Muscle of back (tissue), 13 donors: ENCODE data around the gene C1orf105. TPM values are rescaled to one million over a fixed set of nuclear protein-coding genes. Genes with fewer than 3 reads are reported as not detected.
"Not testable (repeated sequence)": the region's sequence is repeated elsewhere in the genome, so short reads cannot be mapped to it uniquely, and the experiment has no call there.

Experiments
- DNase-seq, 3 donors: peaks; one replicate each; pipeline versions ENCODE4 v3.0.0 to v3.0.0-alpha.2; 2013
- long read RNA-seq, 9 donors: transcript quantifications; one replicate each; lab custom pipeline, GENCODE V29; 2026
- polyA plus RNA-seq, 10 donors: library from polyadenylated mRNA; unstranded; fragments of 120-200 nt; gene quantifications; one replicate each; pipeline ENCODE4 v1.2.1, GENCODE V29; 2013; ENCODE audit not compliant: insufficient read length in 10 of 10

Gene C1orf105, protein sequence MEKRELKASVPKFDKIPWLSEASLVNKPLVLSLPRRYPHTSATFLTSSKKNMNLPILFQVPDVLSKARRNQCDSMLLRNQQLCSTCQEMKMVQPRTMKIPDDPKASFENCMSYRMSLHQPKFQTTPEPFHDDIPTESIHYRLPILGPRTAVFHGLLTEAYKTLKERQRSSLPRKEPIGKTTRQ
- 100 to 1,000 TPM in 5 of 10 donors, 10 to 100 TPM in 5; 65.5 to 154 (median 104) TPM for polyA plus RNA-seq
- long read RNA-seq, donor 1, transcript C1orf105-201 (5 exons, 888 nt), result major isoform, 66 of 98 reads
- long read RNA-seq, donor 1, partial matches to known transcripts, result 7 of 98 reads
- long read RNA-seq, donor 1, other reads (novel, unspliced or antisense), result 25 of 98 reads
- long read RNA-seq, donor 2, transcript C1orf105-201 (5 exons, 888 nt), result major isoform, 42 of 53 reads
- long read RNA-seq, donor 2, partial matches to known transcripts, result 0 of 53 reads
- long read RNA-seq, donor 2, other reads (novel, unspliced or antisense), result 11 of 53 reads
- long read RNA-seq, donor 3, result 0 reads
- long read RNA-seq, donor 4, transcript C1orf105-201 (5 exons, 888 nt), result major isoform, 50 of 71 reads
- long read RNA-seq, donor 4, partial matches to known transcripts, result 12 of 71 reads
- long read RNA-seq, donor 4, other reads (novel, unspliced or antisense), result 9 of 71 reads
- long read RNA-seq, donor 5, transcript C1orf105-201 (5 exons, 888 nt), result major isoform, 82 of 120 reads
- long read RNA-seq, donor 5, partial matches to known transcripts, result 16 of 120 reads
- long read RNA-seq, donor 5, other reads (novel, unspliced or antisense), result 22 of 120 reads
- long read RNA-seq, donor 6, transcript C1orf105-201 (5 exons, 888 nt), result major isoform, 44 of 69 reads
- long read RNA-seq, donor 6, partial matches to known transcripts, result 7 of 69 reads
- long read RNA-seq, donor 6, other reads (novel, unspliced or antisense), result 18 of 69 reads
- long read RNA-seq, donor 7, transcript C1orf105-201 (5 exons, 888 nt), result major isoform, 31 of 44 reads
- long read RNA-seq, donor 7, partial matches to known transcripts, result 13 of 44 reads
- long read RNA-seq, donor 7, other reads (novel, unspliced or antisense), result 0 of 44 reads
- long read RNA-seq, donor 8, transcript C1orf105-201 (5 exons, 888 nt), result major isoform, 32 of 57 reads
- long read RNA-seq, donor 8, partial matches to known transcripts, result 10 of 57 reads
- long read RNA-seq, donor 8, other reads (novel, unspliced or antisense), result 15 of 57 reads
- long read RNA-seq, donor 9, transcript C1orf105-201 (5 exons, 888 nt), result major isoform, 5 of 5 reads
- long read RNA-seq, donor 9, partial matches to known transcripts, result 0 of 5 reads
- long read RNA-seq, donor 9, other reads (novel, unspliced or antisense), result 0 of 5 reads

DNA sequence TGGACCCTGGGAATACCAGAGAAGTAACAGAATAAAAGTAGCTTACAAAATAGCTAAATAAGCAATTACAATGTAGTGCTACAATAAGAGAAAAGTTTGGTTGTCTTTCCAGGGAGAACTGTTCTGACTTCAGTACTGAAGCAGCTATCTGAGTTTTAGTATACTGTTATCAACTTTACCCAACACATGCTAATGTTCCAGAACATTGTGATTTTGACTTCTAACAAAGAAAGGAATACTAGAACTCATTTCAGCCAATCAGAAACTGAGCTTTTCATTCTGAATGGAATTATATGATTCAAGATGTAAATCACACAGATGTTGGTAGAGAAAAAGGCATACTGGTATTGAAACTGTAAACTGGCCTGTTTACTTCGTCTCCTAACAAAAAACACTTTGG, at the start of gene C1orf105:
Gene C1orf105, plus strand, starts transcription at position 301 of the 400 bp plus-strand sequence. CDS start 201 bp downstream, outside the sequence.
- no peak for DNase-seq

DNA sequence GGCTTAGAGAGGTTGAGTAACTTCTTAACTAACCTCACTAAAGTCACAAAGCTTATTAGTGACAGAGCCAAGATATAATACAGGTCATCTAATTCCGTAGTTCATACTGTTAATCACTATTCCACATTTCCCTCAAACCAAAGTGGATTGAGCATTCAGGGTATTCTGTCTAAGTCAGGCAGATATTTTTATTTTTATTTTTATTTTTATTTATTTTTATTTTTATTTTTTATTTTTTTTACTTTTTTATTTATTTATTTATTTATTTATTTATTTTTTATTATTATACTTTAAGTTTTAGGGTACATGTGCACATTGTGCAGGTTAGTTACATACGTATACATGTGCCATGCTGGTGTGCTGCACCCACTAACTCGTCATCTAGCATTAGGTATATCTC, 48.8 kb upstream of the C1orf105 start:
- not testable (repeated sequence) for DNase-seq

DNA sequence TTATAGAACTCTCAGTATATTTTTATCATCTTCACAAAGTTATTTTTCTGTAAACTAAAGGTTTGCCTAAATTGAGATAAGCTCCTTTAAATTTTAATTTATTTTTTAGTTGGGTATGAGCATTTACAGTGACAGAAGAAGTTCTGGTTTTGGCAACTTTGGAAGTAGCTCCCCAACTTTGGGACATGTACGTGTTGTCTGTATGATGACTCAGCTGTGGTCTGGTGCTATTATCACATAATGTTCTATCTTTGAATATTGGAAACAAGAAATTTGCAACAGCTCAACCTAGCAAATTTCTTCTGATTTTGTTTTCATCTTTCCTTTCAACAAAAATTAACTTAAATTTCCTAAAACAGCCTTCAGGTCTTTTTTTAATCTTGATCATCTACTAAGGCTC, 46.6 kb upstream of the C1orf105 start:
- DNase-seq, result no peak

DNA sequence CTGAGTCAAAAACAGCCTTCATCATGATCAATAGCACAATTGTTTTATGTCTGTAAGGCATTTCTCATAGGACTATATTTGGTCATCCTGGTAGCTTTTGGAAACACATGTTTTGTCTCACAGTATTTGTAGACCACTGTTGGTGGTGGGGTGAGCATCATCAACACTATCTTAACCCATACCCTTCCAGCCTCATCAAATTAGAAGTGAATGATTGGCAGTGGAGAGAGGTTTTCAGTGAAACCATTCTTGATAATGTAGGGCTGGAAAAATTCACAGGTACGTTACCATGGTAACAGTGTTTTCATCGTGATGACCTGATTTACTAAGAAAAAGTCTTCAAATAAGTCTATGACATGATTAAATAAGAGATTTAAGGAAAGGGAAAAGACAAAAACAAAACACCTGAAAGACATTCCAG, 45.3 kb upstream of the C1orf105 start:
- DNase-seq, result no peak

DNA sequence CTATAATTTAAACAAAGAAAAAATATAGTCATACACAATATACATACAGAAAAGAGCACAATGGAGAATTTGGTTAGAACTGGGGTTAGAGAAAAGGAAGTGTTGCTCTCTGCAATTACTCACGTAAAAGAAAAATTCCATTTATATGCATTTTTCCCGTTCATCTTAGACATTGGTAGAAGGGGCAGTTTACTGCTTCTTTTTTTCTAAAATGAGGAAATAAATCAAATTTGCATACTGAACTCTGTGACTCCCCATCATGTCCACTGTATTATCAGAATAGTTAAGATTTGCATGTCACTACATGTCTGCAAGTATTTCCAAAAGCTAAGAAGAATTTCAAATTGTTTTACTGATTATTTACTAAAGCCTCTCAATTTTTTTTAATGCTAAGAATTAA, 44.1 kb upstream of the C1orf105 start:
- DNase-seq, result no peak

DNA sequence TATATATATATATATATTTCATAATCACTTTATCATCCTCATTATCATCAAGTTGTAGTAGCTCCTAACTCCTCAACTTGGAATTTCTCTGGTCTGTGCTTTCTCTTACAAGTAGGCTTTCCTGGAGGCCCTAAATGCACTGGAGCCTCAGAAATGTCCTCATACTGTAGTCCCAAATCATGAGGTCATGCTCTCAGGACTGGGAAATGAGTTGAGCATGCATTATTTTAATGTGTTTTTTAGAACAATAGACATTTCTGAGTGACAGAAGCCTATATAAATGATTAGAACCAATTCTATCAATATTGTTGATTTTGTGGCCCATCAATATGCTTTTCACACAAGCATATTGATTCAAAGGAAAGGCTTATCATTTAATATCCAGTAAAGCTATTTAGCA, 42.9 kb upstream of the C1orf105 start:
- peak in 1 of 3 donors; percentile 56 for DNase-seq

DNA sequence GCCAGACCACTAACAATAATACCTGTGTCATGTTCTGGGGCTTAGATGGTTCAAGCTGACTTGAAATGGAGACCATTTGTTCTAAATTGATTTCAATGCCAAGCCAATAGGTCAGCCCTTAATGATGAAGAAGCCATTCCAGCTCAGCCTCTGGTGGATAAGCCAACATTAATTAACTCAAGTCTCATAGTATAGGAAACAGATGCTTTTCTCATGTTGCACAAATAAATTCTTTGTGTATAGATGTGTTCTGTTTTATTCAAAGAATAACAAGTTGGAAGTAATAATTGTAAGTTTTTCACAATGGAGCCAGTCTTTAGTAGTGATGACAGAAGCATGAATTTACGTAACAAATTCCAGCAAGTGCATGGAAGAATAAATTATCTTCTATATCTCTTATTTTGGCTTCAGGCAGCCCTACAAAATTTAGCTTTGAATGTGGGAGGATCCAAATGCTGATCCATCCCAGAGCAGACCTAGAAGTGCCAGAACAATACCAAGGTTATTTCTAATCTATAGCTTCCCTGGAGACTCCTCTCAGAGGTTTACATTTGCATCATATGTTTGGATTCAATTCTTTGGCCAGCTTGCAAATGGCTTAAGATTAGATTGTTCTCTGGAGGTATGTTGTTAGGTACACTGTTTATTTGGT, 42.2 kb upstream of the C1orf105 start:
- DNase-seq, result peak; percentile 39 to 88 (median 73)

DNA sequence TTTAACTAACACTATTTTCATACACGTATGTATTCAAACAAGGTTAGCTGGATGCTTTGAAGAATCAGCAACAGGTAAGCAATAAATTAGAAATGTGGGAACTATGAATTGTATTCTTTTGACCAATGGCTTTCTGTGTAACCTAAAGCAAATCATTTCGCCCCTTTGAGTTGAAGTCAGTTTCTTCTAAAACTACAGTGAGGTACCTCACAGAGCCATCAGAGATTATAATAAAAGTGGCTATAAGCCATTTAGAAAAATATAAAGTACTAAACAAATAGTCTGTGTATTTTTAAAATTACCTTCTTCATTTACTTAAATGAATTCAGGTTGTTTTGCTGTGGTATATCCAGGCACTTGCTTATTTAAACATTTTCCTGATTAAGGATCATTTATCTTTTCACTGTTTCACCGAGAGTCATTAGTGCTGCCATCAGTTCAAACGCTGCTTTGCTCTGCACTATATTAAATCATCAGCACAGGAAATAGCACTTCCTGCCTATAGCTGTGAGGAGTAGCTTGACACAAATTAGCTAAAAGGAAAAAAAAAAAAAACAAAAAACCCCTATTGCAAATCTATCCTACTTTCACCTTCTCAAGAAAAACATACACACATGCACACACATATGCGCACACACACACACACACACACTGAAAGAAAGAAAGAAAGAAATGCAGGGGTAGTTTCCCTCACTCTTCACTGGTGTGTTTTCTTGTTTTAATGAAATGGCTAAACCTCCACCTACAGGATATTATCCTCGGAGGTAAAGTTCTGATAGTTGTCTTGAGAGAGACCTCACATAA, 39.8 kb upstream of the C1orf105 start:
- peak in 2 of 3 donors; percentile 40 to 70 for DNase-seq

DNA sequence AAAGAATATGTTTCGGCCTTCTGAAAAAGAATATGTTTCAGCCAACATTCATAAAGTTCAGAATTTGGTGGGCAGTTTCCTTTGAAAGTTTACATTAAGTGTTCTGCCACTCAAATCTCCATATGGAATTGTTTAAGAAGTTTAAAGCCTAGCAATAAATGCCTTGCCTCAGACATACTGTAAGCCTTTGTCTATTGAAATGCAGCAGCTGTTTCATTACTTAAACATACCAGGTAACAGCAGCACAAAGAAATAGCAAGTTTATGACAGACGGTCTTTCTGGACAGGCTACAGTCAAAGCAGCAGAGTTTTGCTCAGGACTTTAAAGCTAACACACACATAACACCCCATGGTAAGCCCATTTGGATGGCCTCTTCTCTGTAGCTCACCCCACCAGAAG, 38.5 kb upstream of the C1orf105 start:
- peak in 2 of 3 donors; percentile 46 to 78 for DNase-seq

DNA sequence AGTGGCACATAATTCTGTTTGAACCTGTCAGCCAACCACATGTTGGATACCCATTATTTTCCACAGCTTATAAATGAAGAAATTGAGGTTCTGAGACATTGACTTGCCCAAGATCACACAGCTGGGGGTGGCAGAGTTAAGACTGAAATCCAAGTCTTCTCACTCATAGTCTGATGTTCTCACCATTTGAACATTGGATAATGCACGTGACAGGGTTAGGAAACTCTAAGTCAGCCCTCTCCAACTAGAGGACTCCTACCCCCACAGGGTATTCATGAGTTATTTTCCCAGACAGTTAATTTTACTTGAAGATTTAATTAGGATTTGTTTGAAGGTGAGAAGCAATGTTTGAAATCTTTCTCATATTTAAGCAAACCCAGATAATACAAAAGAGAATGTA, 38.1 kb upstream of the C1orf105 start:
- no peak for DNase-seq

DNA sequence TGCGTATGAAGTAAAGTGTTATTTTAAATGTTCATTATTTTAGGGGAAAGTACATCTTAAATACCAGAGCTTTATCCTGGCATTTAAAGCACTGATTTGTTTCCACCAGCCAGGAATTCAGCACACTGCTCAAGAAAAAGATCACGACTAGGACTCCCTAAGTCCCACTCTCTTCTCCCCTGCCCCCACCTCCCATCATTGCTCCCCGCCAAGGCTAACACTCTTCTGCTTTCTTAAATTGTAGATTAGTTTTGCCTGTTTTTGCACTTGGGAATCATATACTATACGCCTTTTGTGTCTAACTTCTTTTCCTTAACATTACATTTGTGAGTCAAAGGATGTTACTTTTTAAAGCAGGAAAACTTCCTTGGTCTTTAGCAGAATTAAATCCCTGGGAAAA, 37.5 kb upstream of the C1orf105 start:
- DNase-seq, result peak in 2 of 3 donors; percentile 58 to 76

DNA sequence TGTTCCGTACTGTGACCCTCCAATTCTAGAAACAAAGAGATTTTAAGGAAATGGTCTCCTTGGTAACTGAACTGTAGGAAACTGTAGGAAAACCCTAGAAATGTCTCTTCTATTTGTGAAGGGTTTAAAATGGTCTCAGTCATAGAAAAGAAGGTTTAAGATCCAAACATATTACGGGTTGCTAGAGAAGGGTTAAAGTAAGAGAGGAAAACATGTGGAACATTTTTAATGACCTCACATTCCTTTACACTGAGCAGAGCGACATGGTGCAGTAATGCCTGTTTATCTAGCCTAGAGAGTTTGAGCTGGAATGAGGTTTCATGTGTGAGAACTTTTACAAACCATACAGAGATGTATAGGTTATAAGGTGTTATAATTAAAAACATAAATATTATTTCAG, 36.9 kb upstream of the C1orf105 start:
- peak; percentile 58 to 82 (median 76) for DNase-seq

DNA sequence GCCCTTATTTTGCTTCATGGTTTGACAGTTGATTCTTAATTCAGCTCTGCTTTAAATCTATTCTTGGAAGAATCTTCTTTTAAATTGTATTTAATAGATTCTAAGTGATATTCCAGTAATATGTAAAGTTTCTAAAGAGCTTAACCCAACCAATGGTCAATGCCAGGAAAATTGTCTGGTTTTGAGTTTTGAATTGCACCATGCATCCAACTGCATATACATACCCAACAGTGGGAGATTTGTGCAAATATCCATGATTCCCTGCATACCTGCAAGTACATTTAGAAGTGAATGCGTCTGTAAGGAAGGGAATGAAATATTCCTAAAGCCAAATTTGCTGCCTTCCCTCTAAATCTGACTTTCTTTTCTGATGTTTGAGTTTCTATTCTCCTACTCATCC, 35.8 kb upstream of the C1orf105 start:
- peak in 1 of 3 donors; percentile 60 for DNase-seq

DNA sequence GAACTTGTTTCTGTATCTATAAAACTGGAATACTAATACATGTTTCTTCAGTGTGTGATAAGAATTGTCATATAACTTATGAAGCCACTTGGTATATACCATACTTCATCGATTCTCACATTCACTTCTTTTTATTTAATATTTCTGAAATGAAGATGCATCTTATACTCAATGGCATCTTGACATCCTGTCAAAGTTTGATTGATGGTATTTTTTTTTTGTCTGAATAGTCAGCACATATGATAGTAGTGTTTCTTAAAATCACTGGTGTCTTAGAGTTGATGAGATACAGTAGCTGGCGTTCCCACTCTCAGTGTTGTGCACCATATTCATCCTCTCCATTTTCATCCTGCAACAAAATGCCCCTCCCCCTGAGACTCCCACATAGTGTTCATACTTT, 34.4 kb upstream of the C1orf105 start:
- DNase-seq, result no peak

DNA sequence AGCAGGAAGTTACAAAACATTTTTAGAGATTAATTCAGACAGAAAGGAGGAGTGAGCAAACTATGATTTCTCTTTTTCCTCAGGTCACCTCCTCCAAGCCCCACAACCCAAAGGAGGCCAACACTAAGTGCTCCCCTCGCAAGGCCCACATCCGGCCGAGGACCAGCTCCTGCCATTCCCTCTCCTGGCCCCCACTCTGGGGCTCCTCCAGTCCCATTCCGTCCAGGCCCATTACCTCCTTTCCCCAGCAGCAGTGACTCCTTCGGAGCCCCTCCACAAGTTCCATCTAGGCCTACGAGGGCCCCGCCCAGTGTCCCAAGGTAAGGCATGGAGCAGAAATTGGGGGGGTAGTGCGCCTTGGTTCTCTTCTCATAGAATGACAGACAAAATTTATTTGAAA, 32.0 kb upstream of the C1orf105 start:
- no peak for DNase-seq

DNA sequence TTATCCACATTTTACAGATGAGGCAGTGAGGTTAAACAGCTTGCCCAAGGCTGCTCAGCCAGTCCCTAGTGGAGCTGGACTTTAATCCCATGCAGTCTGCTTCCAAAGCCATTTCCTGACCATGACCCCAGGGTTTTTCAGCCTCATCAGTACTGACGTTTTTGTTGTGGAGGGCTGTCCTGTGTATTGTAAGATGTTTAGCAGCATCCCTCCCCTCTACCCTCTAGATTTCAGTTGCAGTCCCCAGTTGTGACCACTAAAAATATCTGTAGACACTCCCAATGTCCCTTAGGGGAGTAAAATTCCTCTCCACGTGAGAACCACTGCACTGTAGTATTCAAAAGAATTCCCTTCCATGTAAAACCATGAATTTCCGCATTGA, 30.2 kb upstream of the C1orf105 start:
- DNase-seq, result peak in 1 of 3 donors; percentile 51

DNA sequence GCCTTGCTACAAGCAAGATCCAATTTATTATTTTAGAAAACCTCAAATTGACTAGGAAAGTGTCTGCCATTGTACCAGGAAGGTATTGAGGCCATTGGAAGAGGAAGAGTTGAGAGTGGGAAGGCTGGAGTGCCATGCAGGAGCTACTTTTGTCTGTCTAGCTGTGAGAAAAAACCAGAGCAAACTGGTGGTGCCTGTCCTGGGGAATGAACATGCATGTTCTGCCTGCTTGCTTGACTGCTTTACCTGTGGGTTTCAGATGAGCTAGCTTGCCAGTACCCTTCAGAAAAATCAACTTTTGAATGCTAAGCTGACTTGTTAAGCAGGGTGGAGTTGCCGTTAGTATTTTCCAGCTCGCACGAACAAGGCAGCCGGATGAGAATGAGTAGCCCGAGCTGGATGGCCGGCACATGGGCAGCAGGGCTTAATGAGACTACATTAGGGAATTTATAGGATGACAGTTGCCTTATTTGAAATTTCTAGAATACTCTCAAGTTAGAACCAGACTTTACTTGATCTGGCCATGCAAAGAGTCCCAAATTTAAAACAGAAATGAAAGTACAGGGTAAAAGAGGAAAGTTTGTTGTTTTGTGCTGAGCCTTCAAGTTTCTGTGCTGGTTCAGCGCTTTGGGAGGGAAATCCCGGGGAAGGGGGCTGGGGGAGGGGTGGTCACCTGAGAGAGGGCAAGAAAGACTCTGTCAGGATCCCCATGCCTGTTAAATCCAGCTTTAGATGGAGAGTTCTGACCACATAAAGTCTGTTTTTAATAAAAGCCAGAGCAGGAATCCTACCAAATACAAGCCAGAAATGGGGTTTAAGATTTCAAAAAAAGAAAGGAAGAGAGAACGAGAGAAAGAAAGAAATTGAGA, 29.6 kb upstream of the C1orf105 start:
- DNase-seq, result peak; percentile 32 to 73 (median 38)

DNA sequence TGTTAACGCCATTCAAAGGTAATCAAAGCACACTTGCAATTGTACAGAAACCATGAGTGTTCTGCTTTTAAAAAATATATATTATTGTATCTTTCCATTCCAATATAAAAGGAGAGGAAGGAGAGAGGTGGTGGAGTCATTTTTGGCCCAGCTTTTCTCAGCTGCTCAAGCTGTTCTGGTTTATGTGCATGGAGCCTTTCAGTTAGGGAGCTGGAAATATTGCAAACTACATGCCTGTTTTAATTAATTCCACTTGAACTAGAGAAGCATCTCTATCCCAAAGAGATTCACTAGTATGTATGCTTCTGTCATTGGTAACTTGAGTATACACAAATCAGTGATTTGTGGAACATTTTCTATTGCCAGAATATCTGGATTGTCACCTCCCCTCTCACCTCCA, 28.5 kb upstream of the C1orf105 start:
- peak; percentile 35 to 74 (median 42) for DNase-seq

DNA sequence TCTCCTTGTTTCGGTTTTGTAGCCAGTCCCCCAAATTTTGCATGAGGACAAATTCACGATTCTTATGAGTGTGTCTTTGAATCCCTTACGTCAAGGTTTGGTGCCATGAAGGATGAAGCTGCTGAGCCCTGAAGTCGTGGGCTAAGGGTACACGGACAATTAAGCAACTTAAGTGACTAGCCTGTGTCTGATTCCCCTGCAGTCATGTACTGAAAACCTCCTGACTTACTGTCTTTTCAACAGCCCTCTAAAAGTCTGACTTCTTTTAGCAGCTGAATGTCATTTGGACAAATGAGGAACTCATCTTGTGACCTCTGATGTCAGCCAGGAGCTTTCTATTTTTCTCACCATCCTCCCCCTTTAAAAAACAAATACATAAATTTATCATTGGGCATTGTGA, 27.1 kb upstream of the C1orf105 start:
- DNase-seq, result peak in 1 of 3 donors; percentile 43
